ENCODE data around the gene RYR1. TPM values are rescaled to one million over a fixed set of nuclear protein-coding genes. Genes with fewer than 3 reads are reported as not detected.
A peak's percentile ranks its signal among the peaks of the same experiment; 100 is the strongest.

Gene RYR1
- total and polyA plus RNA-seq, 2 of the 13 experiments (the other 11 are each of a cell fraction or from before 2014, with no cell fraction given) = 0.03 TPM; not detected in 1

DNA sequence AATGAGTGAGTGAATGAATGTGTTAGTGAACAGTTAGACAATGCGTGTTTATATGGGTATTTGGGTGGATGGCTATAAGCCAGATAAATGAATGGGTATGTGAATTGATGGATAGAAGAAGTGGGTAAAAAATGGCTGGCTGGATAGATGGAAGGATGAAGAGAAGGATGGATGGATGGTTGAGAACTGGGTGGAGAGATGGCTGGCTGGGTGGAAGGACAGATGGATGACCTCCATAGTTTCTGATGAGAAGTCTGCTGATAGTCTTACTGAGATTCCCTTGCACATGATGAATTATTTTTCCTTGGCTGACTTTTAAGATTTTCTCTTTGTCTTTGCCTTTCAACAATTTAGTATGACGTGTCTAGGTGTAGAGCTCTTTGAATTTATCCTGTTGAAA lies 57.4 kb downstream of the RYR1 start:
- POLR2A ChIA-PET = no interaction called here
- ATAC-seq = no peak

More for the DNA sequence above, 57.4 kb downstream of the RYR1 start:
- DNase-seq (ENCODE audit: low spot score) (no peak), FAIRE-seq (no peak)
- TF ChIP-seq CBX2 (IDR thresholded peaks at IDR 0.05; ENCODE audit: low read depth, low read length) (no peak), CBX2 (CRISPR knock-in tag; IDR thresholded peaks at IDR 0.05; ENCODE audit: low read depth) (no peak), ATF2 (CRISPR knock-in tag; IDR thresholded peaks at IDR 0.05) (no peak), ZNF576 (CRISPR knock-in tag; IDR thresholded peaks at IDR 0.05) (no peak), NRL (CRISPR knock-in tag; IDR thresholded peaks at IDR 0.05; ENCODE audit: borderline replicate concordance) (no peak), CENPX (CRISPR knock-in tag; IDR thresholded peaks at IDR 0.05) (no peak), ZNF781 (CRISPR knock-in tag; IDR thresholded peaks at IDR 0.05; ENCODE audit: borderline replicate concordance, not compliant biosample characterization) (no peak), ZNF317 (CRISPR knock-in tag; IDR thresholded peaks at IDR 0.05) (peak; percentile 48; the same call in 1 of the 2 replicates)
- 31% methylated on average over 2 of the region's 2 CpGs for WGBS (ENCODE audit: low lambda C conversion rate)
- Histone ChIP-seq H3K9ac (ENCODE audit: insufficient read depth, low read depth, low read length) (no peak overlapping the region), H3K4me3 (replicated peaks in 1 of 3; ENCODE audit: insufficient read depth in 1 of 3, low read depth in 2 of 3, low read length in 3 of 3) (no peak overlapping the region), H3K27ac (ENCODE audit: extremely low read length, insufficient read depth, low read length) (no peak overlapping the region), H4K20me1 (ENCODE audit: insufficient read depth, low read length) (no peaks in the 10 kb centered on the region; the same call in 1 of the 2 replicates), H3K79me2 (ENCODE audit: insufficient read depth, low read length) (no peaks in the 10 kb centered on the region), H3K4me2 (ENCODE audit: low read depth, low read length) (no peak overlapping the region), H2AFZ (ENCODE audit: low read length) (no peak overlapping the region), H3K36me3 (replicated peaks in 1 of 2; ENCODE audit: control insufficient read depth in 1 of 2, insufficient read depth in 2 of 2, low read length in 2 of 2) (no peaks in the 10 kb centered on the region), H3K27me3 (ENCODE audit: control insufficient read depth in 1 of 2, insufficient read depth in 2 of 2, low read length in 2 of 2) (peaks cover 1 to 13% of the 10 kb centered on the region in 2 experiments; a peak in 3 of 5 replicates), H3K4me1 (ENCODE audit: insufficient read depth, low read length) (no peaks in the 10 kb centered on the region), H3K9me3 (ENCODE audit: low read length) (no peaks in the 10 kb centered on the region)
- intact Hi-C loops (cut with micrococcal nuclease; ENCODE audit: unreplicated experiment) (no loop called here), in situ Hi-C loops (cut with HindIII; ENCODE audit: extremely low pct_ligation_motif_present, low pct_unique_long_range_greater_than_20kb) (no loop called here)
- no TSS peak for BruUV-seq (replicated peaks)
- CTCF ChIA-PET (ENCODE audit: low intra/inter-chr PET ratio, low total read pairs) = no interaction called here
